GM20431 (cell line): ENCODE data around the gene SLC5A12.

Experiments
- in situ Hi-C: fragments of 300-500 bp; cut with MseI, MboI; formaldehyde crosslinking; loops from one replicate; pipeline ENCODE4 v1.15.0; 2020; ENCODE audit warnings: low sequenced_read_pairs; ENCODE audit not compliant: unreplicated experiment

Gene SLC5A12

GRCh38 chr11:26719998-26720397 is 1.9 kb downstream of the SLC5A12 start:
- in situ Hi-C loops = no loop called here

GRCh38 chr11:26719289-26719973 is 2.4 kb downstream of the SLC5A12 start:
- in situ Hi-C loops = no loop called here

- in situ Hi-C loops = no loop called here
Measured at GRCh38 chr11:26717771-26718170, 4.1 kb downstream of the SLC5A12 start.

- in situ Hi-C loops = no loop called here
Measured at GRCh38 chr11:26715133-26715532, 6.7 kb downstream of the SLC5A12 start.

GRCh38 chr11:26712497-26712896 is 9.4 kb downstream of the SLC5A12 start:
- in situ Hi-C loops = no loop called here

- in situ Hi-C loops = no loop called here
Measured at GRCh38 chr11:26710489-26710888, 11.4 kb downstream of the SLC5A12 start.

- in situ Hi-C loops = no loop called here
Measured at GRCh38 chr11:26708736-26709456, 13.0 kb downstream of the SLC5A12 start.

GRCh38 chr11:26706181-26706580 is 15.7 kb downstream of the SLC5A12 start:
- in situ Hi-C loops = no loop called here

GRCh38 chr11:26704249-26704648 is 17.6 kb downstream of the SLC5A12 start:
- in situ Hi-C loops = no loop called here

GRCh38 chr11:26703411-26704191 is 18.3 kb downstream of the SLC5A12 start:
- in situ Hi-C loops = no loop called here

GRCh38 chr11:26702406-26702805 is 19.5 kb downstream of the SLC5A12 start:
- in situ Hi-C loops = no loop called here

- in situ Hi-C loops = no loop called here
Measured at GRCh38 chr11:26700574-26701235, 21.2 kb downstream of the SLC5A12 start.

- in situ Hi-C loops = no loop called here
Measured at GRCh38 chr11:26698224-26698623, 23.6 kb downstream of the SLC5A12 start.

GRCh38 chr11:26696330-26696729 is 25.5 kb downstream of the SLC5A12 start:
- in situ Hi-C loops = no loop called here

- in situ Hi-C loops = no loop called here
Measured at GRCh38 chr11:26688701-26689100, 33.2 kb downstream of the SLC5A12 start.

GRCh38 chr11:26687351-26687750 is 34.5 kb downstream of the SLC5A12 start:
- in situ Hi-C loops = no loop called here

- in situ Hi-C loops = no loop called here
Measured at GRCh38 chr11:26677566-26677965, 44.3 kb downstream of the SLC5A12 start.

- in situ Hi-C loops = no loop called here
Measured at GRCh38 chr11:26676641-26677040, 45.2 kb downstream of the SLC5A12 start.

- in situ Hi-C loops = no loop called here
Measured at GRCh38 chr11:26675233-26675928, 46.5 kb downstream of the SLC5A12 start.

GRCh38 chr11:26665946-26666345 is 55.9 kb downstream of the SLC5A12 start:
- in situ Hi-C loops = no loop called here
